Stomach smooth muscle (tissue), 2 donors: Measurements from ENCODE around the gene CHST9.

Source experiments
- H3K27ac ChIP-seq: one replicate; pipeline ENCODE4 v1.7.0; 2013; ENCODE audit warnings: mild to moderate bottlenecking, low read length, inconsistent platforms
- H3K27me3 ChIP-seq, 2 donors: one replicate each; pipeline ENCODE4 v1.7.0; 2013; ENCODE audit warnings: low read length in 2 of 2; ENCODE audit not compliant: insufficient read depth in 2 of 2, control insufficient read depth in 1 of 2
- H3K36me3 ChIP-seq, 2 donors: one replicate each; pipeline ENCODE4 v1.7.0; 2013; ENCODE audit warnings: low read length in 2 of 2; ENCODE audit not compliant: control insufficient read depth in 2 of 2, insufficient read depth in 2 of 2
- H3K4me1 ChIP-seq: one replicate; pipeline ENCODE4 v1.7.0; 2013; ENCODE audit warnings: low read length; ENCODE audit not compliant: control insufficient read depth, insufficient read depth
- H3K4me3 ChIP-seq, 2 donors: one replicate each; pipeline ENCODE4 v1.7.0; 2013; ENCODE audit warnings: low read length in 2 of 2
- H3K9ac ChIP-seq, 2 donors: one replicate each; pipeline ENCODE4 v1.7.0; 2013; ENCODE audit warnings: low read length in 2 of 2, mild to moderate bottlenecking in 1 of 2
- H3K9me3 ChIP-seq, 2 donors: one replicate each; pipeline ENCODE4 v1.7.0; 2013; ENCODE audit warnings: low read length in 2 of 2; ENCODE audit not compliant: control insufficient read depth in 2 of 2
- donor health status: healthy.
- donor health status: Pancreatic carcinoma.

The CHST9 gene

GRCh38 chr18:27049969-27050368 is 135.1 kb downstream of the CHST9 start:
- no peak overlapping the region for H3K27ac ChIP-seq
- H3K36me3 ChIP-seq, result no peaks in the 10 kb centered on the region
- H3K4me1 ChIP-seq, result no peaks in the 10 kb centered on the region
- no peaks in the 10 kb centered on the region for H3K27me3 ChIP-seq
- no peak overlapping the region for H3K4me3 ChIP-seq
- H3K9ac ChIP-seq, result no peak overlapping the region
- H3K9me3 ChIP-seq, result peaks cover 0 to 5% of the 10 kb centered on the region in 2 donors

GRCh38 chr18:27045342-27045741 is 139.8 kb downstream of the CHST9 start:
- H3K27me3 ChIP-seq, result no peaks in the 10 kb centered on the region
- no peak overlapping the region for H3K9ac ChIP-seq
- H3K4me3 ChIP-seq, result no peak overlapping the region
- no peaks in the 10 kb centered on the region for H3K4me1 ChIP-seq
- no peak overlapping the region for H3K27ac ChIP-seq
- H3K9me3 ChIP-seq, result no peaks in the 10 kb centered on the region
- H3K36me3 ChIP-seq, result no peaks in the 10 kb centered on the region

GRCh38 chr18:27042177-27042576 is 142.9 kb downstream of the CHST9 start:
- H3K36me3 ChIP-seq, result no peaks in the 10 kb centered on the region
- H3K4me1 ChIP-seq, result no peaks in the 10 kb centered on the region
- no peak overlapping the region for H3K9ac ChIP-seq
- H3K27ac ChIP-seq, result no peak overlapping the region
- H3K4me3 ChIP-seq, result no peak overlapping the region
- no peaks in the 10 kb centered on the region for H3K27me3 ChIP-seq
- H3K9me3 ChIP-seq, result no peaks in the 10 kb centered on the region

- Histone ChIP-seq H3K4me3 (no peak overlapping the region), H3K36me3 (no peaks in the 10 kb centered on the region), H3K4me1 (no peaks in the 10 kb centered on the region), H3K9ac (no peak overlapping the region), H3K27ac (no peak overlapping the region), H3K27me3 (no peaks in the 10 kb centered on the region), H3K9me3 (no peaks in the 10 kb centered on the region)
These were observed 144.3 kb downstream of the CHST9 start for GRCh38 chr18:27040796-27041195.

- no peak overlapping the region for H3K9ac ChIP-seq
- H3K4me3 ChIP-seq, result no peak overlapping the region
- no peak overlapping the region for H3K27ac ChIP-seq
- no peaks in the 10 kb centered on the region for H3K27me3 ChIP-seq
- H3K9me3 ChIP-seq, result no peaks in the 10 kb centered on the region
- no peaks in the 10 kb centered on the region for H3K36me3 ChIP-seq
- no peaks in the 10 kb centered on the region for H3K4me1 ChIP-seq
These were observed 151.4 kb downstream of the CHST9 start for GRCh38 chr18:27033722-27034121.

GRCh38 chr18:27030421-27030820 is 154.7 kb downstream of the CHST9 start:
- no peaks in the 10 kb centered on the region for H3K27me3 ChIP-seq
- no peak overlapping the region for H3K4me3 ChIP-seq
- H3K9ac ChIP-seq, result no peak overlapping the region
- no peak overlapping the region for H3K27ac ChIP-seq
- no peaks in the 10 kb centered on the region for H3K36me3 ChIP-seq
- H3K9me3 ChIP-seq, result no peaks in the 10 kb centered on the region
- H3K4me1 ChIP-seq, result no peaks in the 10 kb centered on the region

GRCh38 chr18:27022477-27022876 is 162.6 kb downstream of the CHST9 start:
- Histone ChIP-seq H3K4me1 (no peaks in the 10 kb centered on the region), H3K27me3 (no peaks in the 10 kb centered on the region), H3K9ac (no peak overlapping the region), H3K4me3 (no peak overlapping the region), H3K36me3 (no peaks in the 10 kb centered on the region), H3K27ac (no peak overlapping the region), H3K9me3 (no peaks in the 10 kb centered on the region)

GRCh38 chr18:27017901-27018500 is 167.1 kb downstream of the CHST9 start:
- Histone ChIP-seq H3K9ac (no peak overlapping the region), H3K27ac (no peak overlapping the region), H3K4me3 (no peak overlapping the region), H3K27me3 (no peaks in the 10 kb centered on the region), H3K4me1 (no peaks in the 10 kb centered on the region), H3K9me3 (no peaks in the 10 kb centered on the region), H3K36me3 (no peaks in the 10 kb centered on the region)

- Histone ChIP-seq H3K9me3 (no peaks in the 10 kb centered on the region), H3K27ac (no peak overlapping the region), H3K4me3 (no peak overlapping the region), H3K27me3 (no peaks in the 10 kb centered on the region), H3K4me1 (no peaks in the 10 kb centered on the region), H3K36me3 (no peaks in the 10 kb centered on the region), H3K9ac (no peak overlapping the region)
These were observed 170.3 kb downstream of the CHST9 start for GRCh38 chr18:27014841-27015240.

- Histone ChIP-seq H3K4me3 (no peak overlapping the region), H3K27ac (no peak overlapping the region), H3K36me3 (no peaks in the 10 kb centered on the region), H3K9me3 (no peaks in the 10 kb centered on the region), H3K9ac (no peak overlapping the region), H3K4me1 (no peaks in the 10 kb centered on the region), H3K27me3 (no peaks in the 10 kb centered on the region)
These were observed 174.3 kb downstream of the CHST9 start for GRCh38 chr18:27010784-27011183.

GRCh38 chr18:27009293-27009692 is 175.8 kb downstream of the CHST9 start:
- H3K9ac ChIP-seq, result no peak overlapping the region
- no peak overlapping the region for H3K27ac ChIP-seq
- no peaks in the 10 kb centered on the region for H3K36me3 ChIP-seq
- no peak overlapping the region for H3K4me3 ChIP-seq
- no peaks in the 10 kb centered on the region for H3K27me3 ChIP-seq
- no peaks in the 10 kb centered on the region for H3K4me1 ChIP-seq
- no peaks in the 10 kb centered on the region for H3K9me3 ChIP-seq
